Natural killer cell (primary cell): ENCODE data around the gene ATXN7L3. TPM values are rescaled to one million over a fixed set of nuclear protein-coding genes. Genes with fewer than 3 reads are reported as not detected.
A peak's percentile ranks its signal among the peaks of the same experiment; 100 is the strongest.

Experiments
- ATAC-seq, 3 donors: fragments of 150-1000 bp in 2 of 3; fragments of 200-7000 bp in 1 of 3; cut with Tn5 transposase; 1 replicate in 1 of 3; 2 replicates in 2 of 3; pipeline ENCODE4 v1.10.0; 2021; ENCODE audit warnings: mild to moderate bottlenecking in 2 of 3, moderate library complexity in 2 of 3
- DNase-seq, 2 donors: peaks; one replicate each; pipeline versions ENCODE4 v3.0.0 to v3.0.0-alpha.2; 2013 to 2021; ENCODE audit warnings: mixed read lengths in 1 of 2
- H3K27ac ChIP-seq: one replicate; pipeline ENCODE4 v1.5.1; 2013; ENCODE audit warnings: mild to moderate bottlenecking, low read length
- H3K27me3 ChIP-seq: one replicate; pipeline ENCODE4 v1.6.1; 2013; ENCODE audit warnings: low read length; ENCODE audit not compliant: control insufficient read depth, insufficient read depth
- H3K36me3 ChIP-seq: one replicate; pipeline ENCODE4 v1.6.1; 2013; ENCODE audit warnings: low read length; ENCODE audit not compliant: control insufficient read depth, insufficient read depth
- H3K4me1 ChIP-seq: one replicate; pipeline ENCODE4 v1.6.1; 2013; ENCODE audit warnings: low read length; ENCODE audit not compliant: control insufficient read depth, insufficient read depth
- H3K4me3 ChIP-seq: one replicate; pipeline ENCODE4 v1.5.1; 2013; ENCODE audit warnings: low read length
- H3K9me3 ChIP-seq: one replicate; pipeline ENCODE4 v1.6.1; 2013; ENCODE audit warnings: low read length; ENCODE audit not compliant: control insufficient read depth, insufficient read depth
- H3K27ac Mint-ChIP-seq, 2 donors: one replicate each; pipeline ENCODE4 v1.8.0; 2022; ENCODE audit warnings: mild to moderate bottlenecking in 2 of 2, mixed read lengths in 2 of 2, moderate library complexity in 1 of 2
- H3K27me3 Mint-ChIP-seq, 2 donors: one replicate each; pipeline ENCODE4 v1.8.0; 2022; ENCODE audit warnings: low read depth in 2 of 2, mixed read lengths in 2 of 2
- H3K36me3 Mint-ChIP-seq: one replicate; pipeline ENCODE4 v1.8.0; 2022; ENCODE audit warnings: mixed read lengths
- H3K4me1 Mint-ChIP-seq, 2 donors: one replicate each; pipeline ENCODE4 v1.8.0; 2022; ENCODE audit warnings: mixed read lengths in 2 of 2
- H3K4me3 Mint-ChIP-seq: one replicate; pipeline ENCODE4 v1.8.0; 2022; ENCODE audit warnings: mild to moderate bottlenecking, moderate library complexity, mixed read lengths
- H3K9me3 Mint-ChIP-seq, 2 donors: one replicate each; pipeline ENCODE4 v1.8.0; 2022; ENCODE audit warnings: mixed read lengths in 2 of 2
- whole genome bisulfite sequencing: methylation state at CpG from one replicate; pipeline ENCODE4 v1.1.7; 2013; ENCODE audit warnings: missing lambda C conversion rate; ENCODE audit not compliant: insufficient coverage; 5-methylcytosine and 5-hydroxymethylcytosine counted together
- intact Hi-C: fragments of 100-400 bp; cut with micrococcal nuclease; formaldehyde crosslinking; loops from one replicate; pipeline ENCODE4 v1.14.2; 2022
- total RNA-seq, 4 donors: library from RNA; stranded (reverse); fragments of 120-200 nt in 1 of 4; gene quantifications; one replicate each; pipeline versions ENCODE4 v1.2.3 to v1.2.4, GENCODE V29; 2013 to 2022
- TF ChIP-seq, protein P1 (sequence below): fragments of 200-600 bp; IDR thresholded peaks from one replicate; pipeline ENCODE4 v1.8.0; 2022; ENCODE audit warnings: antibody characterized with exemption

The ATXN7L3 gene
- total RNA-seq, 3 donors from 2014 or later (not counting 1 experiment from before 2014, with no cell fraction given), result 87.6 to 112 (median 109) TPM

DNA sequence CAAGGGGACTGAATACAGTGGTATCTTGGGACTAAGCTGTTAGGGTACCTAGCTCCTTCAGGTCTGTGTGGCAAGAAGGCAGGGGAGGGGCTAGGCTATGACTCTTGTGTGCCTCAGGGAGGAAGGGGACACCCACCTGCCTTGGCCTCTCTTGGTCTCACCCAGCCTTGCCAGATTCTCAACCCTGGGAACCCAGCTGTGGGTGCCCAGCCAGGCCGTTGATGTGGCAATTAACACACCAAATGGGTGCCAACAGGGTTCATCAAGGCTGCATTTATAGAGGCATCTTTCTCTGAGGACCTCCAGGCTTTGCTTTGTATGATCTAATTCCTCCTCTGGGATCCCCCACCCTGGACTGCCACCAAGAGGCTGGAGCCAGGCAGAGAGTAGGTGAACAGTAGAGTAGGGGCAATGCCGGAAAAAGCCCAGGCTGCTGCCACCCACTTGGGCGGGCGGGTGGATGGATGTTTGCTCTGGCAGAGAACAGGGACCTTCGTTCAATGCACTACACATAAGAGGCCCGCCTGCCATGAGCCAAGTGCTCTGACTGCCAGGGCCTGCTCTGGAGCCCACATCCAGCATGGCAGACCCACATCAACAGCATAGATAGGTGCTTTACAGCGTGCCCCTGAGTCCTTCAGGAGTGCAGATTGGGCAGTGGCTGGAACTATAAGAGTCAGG is 32.4 kb downstream of the ATXN7L3 start:
- no peaks in the 10 kb centered on the region for H3K27me3 ChIP-seq
- no peak for ATAC-seq
- Mint-ChIP-seq H3K4me1 (peaks cover 9 to 13% of the 10 kb centered on the region in 2 donors), H3K27me3 (no peaks in the 10 kb centered on the region), H3K36me3 (no peaks in the 10 kb centered on the region), H3K9me3 (no peaks in the 10 kb centered on the region), H3K27ac (no peak overlapping the region), H3K4me3 (no peak overlapping the region)
- H3K4me3 ChIP-seq, result no peak overlapping the region
- no peak for DNase-seq
- H3K36me3 ChIP-seq, result no peaks in the 10 kb centered on the region
- no peak overlapping the region for H3K27ac ChIP-seq
- TF ChIP-seq, protein P1, sequence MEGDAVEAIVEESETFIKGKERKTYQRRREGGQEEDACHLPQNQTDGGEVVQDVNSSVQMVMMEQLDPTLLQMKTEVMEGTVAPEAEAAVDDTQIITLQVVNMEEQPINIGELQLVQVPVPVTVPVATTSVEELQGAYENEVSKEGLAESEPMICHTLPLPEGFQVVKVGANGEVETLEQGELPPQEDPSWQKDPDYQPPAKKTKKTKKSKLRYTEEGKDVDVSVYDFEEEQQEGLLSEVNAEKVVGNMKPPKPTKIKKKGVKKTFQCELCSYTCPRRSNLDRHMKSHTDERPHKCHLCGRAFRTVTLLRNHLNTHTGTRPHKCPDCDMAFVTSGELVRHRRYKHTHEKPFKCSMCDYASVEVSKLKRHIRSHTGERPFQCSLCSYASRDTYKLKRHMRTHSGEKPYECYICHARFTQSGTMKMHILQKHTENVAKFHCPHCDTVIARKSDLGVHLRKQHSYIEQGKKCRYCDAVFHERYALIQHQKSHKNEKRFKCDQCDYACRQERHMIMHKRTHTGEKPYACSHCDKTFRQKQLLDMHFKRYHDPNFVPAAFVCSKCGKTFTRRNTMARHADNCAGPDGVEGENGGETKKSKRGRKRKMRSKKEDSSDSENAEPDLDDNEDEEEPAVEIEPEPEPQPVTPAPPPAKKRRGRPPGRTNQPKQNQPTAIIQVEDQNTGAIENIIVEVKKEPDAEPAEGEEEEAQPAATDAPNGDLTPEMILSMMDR, result no peak
- intact Hi-C loops, result loop anchor here (5.0 kb wide), 1 partner anchor 225 kb away; the partner anchor contains the start of gene PPY
- 95% methylated on average over 7 of the region's 7 CpGs for WGBS
- no peaks in the 10 kb centered on the region for H3K9me3 ChIP-seq
- H3K4me1 ChIP-seq, result peaks cover 5% of the 10 kb centered on the region

DNA sequence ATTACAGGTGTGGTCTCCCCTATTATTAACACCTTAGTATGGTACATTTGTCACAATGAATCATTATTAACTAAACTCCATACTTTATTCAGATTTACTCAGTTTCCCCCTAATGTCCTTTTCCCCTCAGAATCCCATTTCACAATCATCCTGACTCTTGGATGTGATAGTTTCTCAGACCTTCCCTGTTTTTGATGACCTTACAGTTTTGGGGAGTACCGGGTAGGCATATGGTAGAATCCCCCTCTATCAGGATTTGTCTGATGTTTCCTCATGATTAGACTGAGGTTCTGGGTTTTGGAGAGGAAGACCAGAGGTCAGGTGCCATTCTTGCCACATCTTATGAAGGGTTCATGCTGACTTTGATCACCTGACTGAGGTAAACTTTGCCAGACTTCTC is 35.2 kb downstream of the ATXN7L3 start:
- Histone ChIP-seq H3K27me3 (no peaks in the 10 kb centered on the region), H3K9me3 (no peaks in the 10 kb centered on the region), H3K4me1 (peaks cover 5% of the 10 kb centered on the region), H3K27ac (no peak overlapping the region), H3K4me3 (no peak overlapping the region), H3K36me3 (no peaks in the 10 kb centered on the region)
- Mint-ChIP-seq H3K36me3 (no peaks in the 10 kb centered on the region), H3K27ac (no peak overlapping the region), H3K4me3 (no peak overlapping the region), H3K27me3 (no peaks in the 10 kb centered on the region), H3K9me3 (no peaks in the 10 kb centered on the region), H3K4me1 (peaks cover 8 to 9% of the 10 kb centered on the region in 2 donors)
- no peak for DNase-seq
- intact Hi-C loops, result no loop called here
- TF ChIP-seq, protein P1, result no peak
- WGBS, result 100% methylated on average over 1 of the region's 1 CpG
- ATAC-seq, result no peak

DNA sequence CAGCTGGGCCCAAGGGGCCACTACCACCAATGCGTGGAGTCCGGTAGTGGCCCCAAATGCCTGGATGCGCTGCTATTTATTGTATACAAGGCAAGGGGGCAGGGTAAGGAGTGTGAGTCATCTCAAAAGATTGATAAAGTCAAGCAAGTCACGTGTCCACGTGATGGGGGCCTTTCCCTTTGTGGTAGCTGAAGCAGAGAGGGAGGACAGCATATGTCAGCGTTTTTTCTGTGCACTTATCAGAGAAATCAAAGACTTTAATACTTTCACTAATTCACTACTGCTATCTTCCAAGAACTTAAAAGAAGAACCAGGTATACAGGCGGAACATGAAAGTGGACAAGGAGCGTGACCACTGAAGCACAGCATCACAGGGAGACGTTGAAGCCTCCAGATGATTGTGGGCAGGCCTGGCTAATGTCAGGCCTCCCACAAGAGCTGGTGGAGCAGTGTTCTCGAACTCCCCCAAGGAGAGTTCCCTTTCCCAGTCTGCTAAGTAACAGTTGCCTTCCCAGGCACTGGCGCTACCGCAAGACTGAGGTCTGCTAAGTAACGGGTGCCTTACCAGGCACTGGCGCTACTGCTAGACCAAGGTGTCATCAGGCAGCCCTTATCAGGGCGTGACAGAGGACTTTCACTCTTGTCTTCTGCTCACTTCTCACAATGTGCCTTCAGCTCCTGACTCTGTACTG is 40.0 kb downstream of the ATXN7L3 start:
- DNase-seq (peak in 1 of 2 donors; percentile 51), ATAC-seq (peak in 1 of 3 donors; percentile 17)
- Mint-ChIP-seq H3K4me3 (no peak overlapping the region), H3K27me3 (no peaks in the 10 kb centered on the region), H3K27ac (no peak overlapping the region), H3K9me3 (no peaks in the 10 kb centered on the region), H3K36me3 (no peaks in the 10 kb centered on the region), H3K4me1 (no peaks in the 10 kb centered on the region)
- TF ChIP-seq, protein P1, result no peak
- Histone ChIP-seq H3K4me3 (no peak overlapping the region), H3K27me3 (no peaks in the 10 kb centered on the region), H3K27ac (no peak overlapping the region), H3K9me3 (no peaks in the 10 kb centered on the region), H3K36me3 (no peaks in the 10 kb centered on the region), H3K4me1 (no peaks in the 10 kb centered on the region)
- WGBS, result 87% methylated on average over 15 of the region's 15 CpGs
- intact Hi-C loops, result no loop called here
